Stimulated activated CD4-positive, alpha-beta T cell treated with anti-CD3 and anti-CD28 coated beads, Interleukin-1b, Interleukin-23, amount 100 ng/mL, for 24 hours (primary cell): ENCODE data around the gene FGD4.

Source experiments
- DNase-seq, 4 experiments: peaks; one replicate each; pipeline ENCODE4 v3.0.0-alpha.2; 2020; ENCODE audit warnings: low read depth in 4 of 4, low spot score in 1 of 4

FGD4 gene

GRCh38 chr12:32455607-32456071 lies 56.3 kb downstream of the FGD4 start:
- DNase-seq, result no peak

- DNase-seq, result no peak
Observed at GRCh38 chr12:32457251-32458025, 58.1 kb downstream of the FGD4 start.

DNA sequence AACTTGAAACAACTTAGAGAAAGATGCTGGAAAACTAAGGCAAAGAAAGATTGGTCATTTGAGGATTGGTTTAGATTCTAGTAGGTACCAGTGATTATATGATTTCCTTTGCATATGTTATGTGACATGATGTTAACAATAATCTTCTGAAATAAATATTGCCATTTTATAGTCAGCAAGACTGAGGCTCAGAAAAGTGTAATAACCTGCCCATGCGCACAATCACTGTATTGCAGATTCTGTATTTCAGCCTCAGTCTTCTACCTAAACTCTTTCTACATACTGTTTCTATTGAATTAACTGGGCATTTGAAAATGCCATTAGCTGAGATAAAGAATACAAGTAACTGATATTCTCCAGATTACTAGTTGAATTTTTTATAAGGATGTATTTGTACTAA lies 61.3 kb downstream of the FGD4 start:
- no peak for DNase-seq

GRCh38 chr12:32462908-32463307 lies 63.5 kb downstream of the FGD4 start:
- DNase-seq, result no peak

DNA sequence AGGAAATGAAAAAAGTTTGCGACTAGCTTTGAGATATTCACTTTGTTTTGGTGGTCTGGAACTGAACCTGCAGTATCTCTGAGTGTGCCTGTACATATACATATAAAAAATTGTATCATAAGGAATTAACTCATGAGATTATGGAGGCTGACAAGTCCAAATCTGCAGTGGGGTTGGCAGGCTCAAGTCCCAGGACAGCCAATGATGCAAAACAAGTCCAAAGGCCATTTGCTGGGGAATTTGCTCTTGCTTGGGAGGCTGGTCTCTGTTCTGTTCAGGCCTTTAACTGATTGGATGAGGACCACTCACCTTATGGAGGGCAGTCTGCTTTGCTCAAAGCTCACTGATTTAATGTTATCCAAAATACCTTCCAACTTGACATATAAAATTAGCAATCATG lies 66.8 kb downstream of the FGD4 start:
- no peak for DNase-seq

DNA sequence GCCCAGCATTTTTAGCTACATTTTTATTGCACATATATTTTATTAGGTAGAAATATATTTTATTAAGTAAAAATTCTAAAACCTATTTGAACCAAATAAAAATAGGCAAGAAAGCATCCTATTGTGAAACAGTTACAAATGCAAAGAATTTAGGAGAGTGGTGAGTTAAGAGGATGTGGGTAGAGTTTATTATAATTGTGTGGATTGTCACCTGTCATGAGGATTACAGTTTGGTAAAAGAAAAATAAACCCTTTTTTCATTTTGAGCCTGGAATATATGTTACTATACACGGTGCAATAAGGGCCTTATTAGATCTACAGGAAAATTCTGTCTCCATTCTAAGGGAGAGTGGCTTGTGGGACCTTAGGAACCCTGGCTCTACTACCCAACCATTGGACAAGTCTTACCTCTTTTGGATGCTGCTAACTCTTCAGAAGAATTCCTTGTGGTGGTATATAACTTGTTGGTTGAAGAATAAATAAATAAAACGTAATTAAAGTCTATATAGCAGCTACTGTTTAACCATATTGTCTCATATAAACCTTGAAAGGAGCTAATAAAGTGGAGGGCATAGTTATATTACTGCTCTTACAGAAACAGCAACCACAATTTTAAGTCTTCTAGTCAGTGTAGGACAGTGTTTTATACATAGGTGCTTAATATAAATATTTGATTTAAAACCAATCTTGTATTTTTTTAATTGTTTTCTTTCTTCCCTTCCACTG lies 67.8 kb downstream of the FGD4 start:
- DNase-seq, result no peak

GRCh38 chr12:32467959-32468863 lies 68.9 kb downstream of the FGD4 start:
- no peak for DNase-seq

DNA sequence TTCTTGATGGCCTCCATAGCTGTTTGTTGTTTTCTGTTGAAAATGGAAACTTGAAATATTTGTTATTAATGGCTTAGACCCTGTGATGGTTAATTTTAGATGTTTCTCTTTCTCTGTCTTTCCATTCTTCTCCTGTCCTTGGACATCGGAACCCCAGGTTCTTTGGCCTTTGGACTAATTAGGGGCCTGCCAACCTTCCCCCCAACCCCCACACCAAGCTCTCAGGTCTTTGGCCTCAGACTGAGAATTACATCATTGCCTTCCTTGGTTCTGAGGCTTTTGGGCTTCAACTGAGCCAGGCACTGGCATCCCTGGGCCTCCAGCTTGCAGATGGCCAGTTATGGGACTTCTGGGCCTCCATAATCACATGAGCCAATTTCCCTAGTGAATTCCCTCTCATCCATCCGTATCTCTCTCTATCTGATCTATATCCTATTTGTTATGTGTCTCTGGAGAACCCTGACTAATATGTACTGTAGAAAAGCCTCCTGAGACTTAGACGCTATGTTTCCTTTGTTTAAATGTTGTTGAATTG lies 71.6 kb downstream of the FGD4 start:
- DNase-seq, result no peak

- DNase-seq, result no peak
Observed at GRCh38 chr12:32471591-32472001, 72.2 kb downstream of the FGD4 start.

DNA sequence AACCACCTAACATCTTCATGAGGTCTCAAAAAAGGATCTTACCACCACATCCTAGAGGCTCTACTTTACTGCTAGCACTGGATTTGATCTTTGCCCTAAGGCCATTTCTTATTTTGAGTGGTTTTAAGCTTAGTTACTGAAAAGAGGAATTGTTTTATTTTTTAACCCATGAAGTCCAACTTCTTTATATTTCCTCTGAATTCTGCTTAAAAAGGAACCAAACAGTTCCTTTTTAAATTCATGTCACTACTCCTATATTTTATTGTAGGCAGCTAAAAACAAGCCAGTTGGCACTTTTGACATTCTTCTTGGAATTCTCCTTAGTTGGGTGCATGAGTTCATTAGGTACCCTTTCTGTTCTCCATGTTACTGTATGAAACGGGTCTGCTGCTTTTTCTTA lies 76.4 kb downstream of the FGD4 start:
- DNase-seq, result no peak

- DNase-seq, result no peak
Observed at GRCh38 chr12:32476446-32476845, 77.1 kb downstream of the FGD4 start.

GRCh38 chr12:32477714-32478113 lies 78.4 kb downstream of the FGD4 start:
- no peak for DNase-seq

DNA sequence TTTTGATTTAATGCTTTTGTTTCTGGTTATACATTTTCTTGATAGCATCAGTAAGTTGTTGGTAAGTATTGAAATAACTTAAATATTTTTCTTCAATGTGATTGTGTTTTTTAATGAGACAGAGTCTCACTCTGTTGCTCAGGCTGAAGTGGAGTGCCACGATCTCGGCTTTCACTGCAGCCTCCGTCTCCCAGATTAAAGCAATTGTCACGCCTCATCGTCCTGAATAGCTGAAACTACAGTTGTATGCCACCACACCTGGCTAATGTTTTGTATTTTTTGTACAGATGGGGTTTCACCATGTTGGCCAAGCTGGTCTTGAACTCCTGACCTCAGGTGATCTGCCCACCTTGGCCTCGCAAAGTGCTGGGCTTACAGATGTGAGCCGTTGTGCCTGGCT lies 78.8 kb downstream of the FGD4 start:
- DNase-seq, result no peak

DNA sequence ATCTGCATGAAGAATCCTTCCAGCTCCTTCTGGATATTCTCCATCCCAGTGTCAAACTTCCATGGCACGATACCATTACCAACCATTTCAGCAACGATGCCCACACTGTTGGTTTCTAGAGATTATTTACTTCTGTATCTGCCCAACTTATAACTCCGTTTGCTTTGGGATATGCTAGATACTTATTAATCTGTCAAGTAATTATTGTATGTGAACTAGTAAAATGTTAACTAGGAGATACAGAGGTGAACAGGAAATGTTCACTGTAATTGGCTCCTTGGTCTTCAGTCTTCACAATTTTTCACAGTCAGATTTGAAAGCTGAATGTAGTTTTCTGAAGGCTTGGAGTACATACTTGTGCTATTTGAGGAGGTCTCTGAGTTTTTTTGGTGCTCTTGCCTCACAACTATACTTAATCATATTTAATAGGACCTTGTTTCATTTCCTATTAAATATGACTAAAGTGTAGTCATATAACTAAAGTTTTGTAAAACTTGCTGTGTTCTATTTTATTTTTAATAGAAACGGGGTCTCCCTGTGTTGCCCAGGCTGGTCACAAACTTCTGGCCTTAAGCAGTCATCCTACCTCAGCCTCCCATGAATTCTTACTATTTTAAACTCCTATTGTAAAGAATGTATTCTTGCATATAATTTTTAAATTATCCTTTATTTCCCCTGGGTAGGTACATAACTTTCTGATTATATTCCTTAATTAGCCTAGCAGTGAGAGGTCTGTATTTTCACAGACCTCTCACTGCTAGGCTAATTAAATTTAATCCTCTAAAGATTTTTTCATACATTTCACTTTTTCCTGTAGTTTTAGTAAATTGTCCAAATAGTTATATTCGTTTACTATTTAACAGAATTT lies 79.7 kb downstream of the FGD4 start:
- no peak for DNase-seq

GRCh38 chr12:32482226-32482625 lies 82.9 kb downstream of the FGD4 start:
- no peak for DNase-seq

DNA sequence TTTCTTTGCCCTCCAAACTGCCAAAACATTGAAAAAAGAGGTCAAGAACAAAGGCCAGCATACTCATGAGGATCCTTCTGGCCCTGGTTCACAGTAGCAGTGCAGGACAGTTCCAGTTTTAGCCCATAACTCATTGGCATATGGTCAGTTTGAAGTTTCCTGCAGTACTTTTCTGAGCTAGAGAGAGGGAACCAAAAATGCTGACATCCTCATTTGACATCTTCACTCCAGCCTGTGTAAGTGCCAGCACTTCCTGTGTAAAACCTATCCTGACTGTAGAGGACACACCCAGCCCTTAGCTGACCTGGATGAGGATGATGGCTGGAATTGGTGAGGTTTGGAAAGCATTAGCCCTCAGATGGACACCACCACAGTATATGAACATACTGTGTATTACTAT lies 84.1 kb downstream of the FGD4 start:
- DNase-seq, result no peak

DNA sequence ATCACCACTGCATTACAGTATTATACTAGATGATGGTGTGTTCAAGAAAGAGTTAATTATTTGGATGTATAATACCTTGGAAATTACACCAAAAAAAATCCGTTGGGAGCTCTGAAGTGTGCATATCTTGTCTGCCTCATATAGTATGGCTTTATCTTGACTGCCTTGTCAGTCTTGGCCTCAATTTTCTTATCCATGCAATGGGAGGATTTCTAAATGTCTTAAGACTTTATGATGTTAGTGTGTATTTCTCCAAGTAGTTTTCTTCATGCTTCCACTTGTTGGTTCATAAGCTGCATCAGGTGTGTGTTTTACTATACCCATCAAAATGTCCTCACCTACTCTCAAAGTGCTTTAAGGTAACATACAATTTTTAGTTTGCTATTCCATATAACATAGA lies 84.6 kb downstream of the FGD4 start:
- DNase-seq, result no peak

- no peak for DNase-seq
Observed at GRCh38 chr12:32486158-32486557, 86.8 kb downstream of the FGD4 start.

DNA sequence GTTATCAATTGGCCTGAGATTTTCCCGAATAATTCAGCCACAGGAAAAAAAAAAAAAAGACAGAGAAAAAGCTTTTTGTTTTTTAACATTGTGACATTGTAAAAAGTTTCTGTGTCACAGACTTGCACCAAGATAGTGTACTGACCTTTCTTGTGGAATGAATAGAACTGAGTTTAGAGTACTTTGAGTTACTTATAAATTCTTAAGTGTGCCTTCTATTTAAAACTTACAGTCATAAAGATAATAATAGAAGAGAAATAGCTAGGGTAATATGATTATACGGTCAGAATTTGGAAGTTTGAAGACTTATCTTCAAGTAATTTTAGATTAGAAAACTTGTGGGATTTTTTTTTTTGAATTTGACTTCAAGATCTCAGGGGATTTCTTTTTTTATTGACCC lies 88.8 kb downstream of the FGD4 start:
- DNase-seq, result no peak

DNA sequence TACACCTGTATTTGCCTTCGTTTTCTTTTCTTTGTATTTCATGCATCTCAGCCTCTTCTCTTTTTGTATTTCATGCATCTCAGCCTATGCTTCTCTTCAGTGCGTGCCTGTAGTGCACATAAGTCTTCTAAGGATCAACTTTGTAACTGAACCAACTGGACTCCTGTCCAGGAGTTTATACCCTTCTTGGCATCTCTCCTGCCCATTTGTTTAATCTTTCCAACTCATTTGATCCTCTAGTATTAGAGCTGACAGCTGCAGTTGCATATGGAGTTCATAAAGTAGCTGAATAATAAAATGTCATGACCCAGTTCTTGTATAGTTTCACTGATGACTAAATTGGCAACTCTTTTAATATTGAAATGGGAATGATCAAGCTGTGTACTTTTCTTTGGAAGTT lies 89.7 kb downstream of the FGD4 start:
- DNase-seq, result no peak
